ENCODE results near the gene ATP11B.

ATP11B gene

DNA sequence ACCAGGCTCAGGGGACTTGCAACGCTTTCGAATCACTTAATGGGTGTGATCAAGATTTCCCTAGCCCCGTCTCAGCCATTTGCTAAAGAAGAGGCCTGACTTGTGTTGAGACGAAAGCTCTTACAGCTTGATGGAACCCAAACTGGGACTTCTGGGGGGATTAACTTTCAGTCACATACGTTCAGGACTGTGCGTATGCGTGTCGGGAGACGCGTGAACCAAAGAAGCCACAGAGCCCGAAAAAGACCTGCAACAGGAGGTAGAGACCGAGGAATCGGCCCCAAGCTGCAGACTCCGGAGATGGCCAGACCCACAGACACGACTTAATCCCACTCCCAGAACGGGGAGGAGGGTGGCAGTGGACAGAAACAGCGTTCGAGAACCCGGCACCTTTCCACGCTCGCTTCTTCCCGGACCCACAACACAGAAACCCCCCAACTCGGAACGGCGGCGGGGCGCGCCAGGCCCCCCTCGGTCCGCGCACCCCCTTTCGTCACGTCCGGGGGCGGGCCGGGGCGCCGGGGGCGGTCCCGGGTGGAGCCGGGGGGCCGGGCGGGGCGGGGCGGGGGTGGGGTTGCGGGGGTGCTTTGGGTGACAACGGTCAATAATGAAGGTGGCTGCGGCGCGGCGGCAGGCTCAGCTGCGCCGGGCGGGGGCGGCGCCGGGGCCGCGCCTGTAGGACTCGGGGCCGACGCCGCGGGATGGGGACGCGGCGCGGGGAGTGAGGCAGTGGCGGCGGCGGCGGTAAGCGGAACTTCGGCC is at the start of gene ATP11B:
Gene ATP11B, plus strand, starts transcription at position 604 of the 762 bp plus-strand sequence. CDS start 256 bp downstream, outside the sequence.
- peak; percentile 63 to 66 for DNase-seq

DNA sequence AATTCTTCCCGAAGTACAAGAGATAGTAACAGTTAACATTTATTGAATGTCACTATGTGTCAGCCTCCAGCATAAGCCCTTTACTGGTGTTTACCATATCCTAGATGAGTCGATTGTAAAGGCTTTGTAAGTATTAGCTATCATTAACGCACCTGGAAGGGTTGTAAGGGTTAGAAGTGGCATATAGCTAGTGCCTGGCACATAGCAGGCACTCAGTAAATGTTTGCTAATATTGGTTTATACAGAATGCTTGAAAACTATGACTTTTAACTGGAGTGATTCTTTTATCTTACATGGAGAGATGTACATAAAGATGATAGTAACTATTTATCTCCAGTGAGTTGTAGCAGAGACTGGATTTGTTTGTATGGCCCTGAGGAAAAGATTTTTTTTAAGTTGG is 46.3 kb upstream of the ATP11B start:
- no peak for DNase-seq

DNA sequence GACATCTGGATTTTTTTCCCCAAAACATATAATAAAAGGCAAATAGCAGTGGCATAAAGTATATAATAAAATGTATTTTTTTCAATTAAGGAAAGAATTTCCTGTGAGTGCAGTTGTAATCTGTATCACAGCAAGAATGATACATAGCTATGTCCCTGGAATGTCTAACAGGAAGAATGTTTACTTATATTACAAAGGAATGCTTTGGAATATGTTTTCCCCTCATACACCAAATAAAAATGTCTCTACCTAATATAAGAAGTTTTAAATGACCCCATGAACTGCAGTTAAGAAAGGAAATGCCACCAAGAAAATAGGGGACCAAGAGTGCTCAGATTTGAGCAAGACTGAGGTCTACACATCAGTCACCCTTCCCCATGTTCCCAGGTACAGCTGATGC is 38.0 kb upstream of the ATP11B start:
- no peak for DNase-seq

DNA sequence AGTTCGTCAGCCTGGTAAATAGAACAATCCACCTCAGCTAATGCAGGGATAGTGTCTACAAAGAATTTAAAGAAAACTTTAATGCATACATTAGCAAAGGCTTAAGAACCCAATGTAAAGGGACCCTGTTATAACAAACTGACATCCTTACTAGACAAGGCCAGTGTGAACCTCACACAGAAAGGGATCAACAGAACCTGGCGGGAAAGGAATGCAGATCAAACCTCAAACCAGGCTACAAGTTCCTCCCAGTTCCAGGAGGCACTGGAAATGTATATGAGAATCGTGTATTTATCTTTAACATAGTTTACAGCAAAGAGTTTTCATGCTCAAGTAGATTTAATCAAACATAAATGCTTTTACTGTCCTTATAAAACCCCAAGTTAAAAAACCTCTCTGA is 37.6 kb upstream of the ATP11B start:
- DNase-seq, result no peak

DNA sequence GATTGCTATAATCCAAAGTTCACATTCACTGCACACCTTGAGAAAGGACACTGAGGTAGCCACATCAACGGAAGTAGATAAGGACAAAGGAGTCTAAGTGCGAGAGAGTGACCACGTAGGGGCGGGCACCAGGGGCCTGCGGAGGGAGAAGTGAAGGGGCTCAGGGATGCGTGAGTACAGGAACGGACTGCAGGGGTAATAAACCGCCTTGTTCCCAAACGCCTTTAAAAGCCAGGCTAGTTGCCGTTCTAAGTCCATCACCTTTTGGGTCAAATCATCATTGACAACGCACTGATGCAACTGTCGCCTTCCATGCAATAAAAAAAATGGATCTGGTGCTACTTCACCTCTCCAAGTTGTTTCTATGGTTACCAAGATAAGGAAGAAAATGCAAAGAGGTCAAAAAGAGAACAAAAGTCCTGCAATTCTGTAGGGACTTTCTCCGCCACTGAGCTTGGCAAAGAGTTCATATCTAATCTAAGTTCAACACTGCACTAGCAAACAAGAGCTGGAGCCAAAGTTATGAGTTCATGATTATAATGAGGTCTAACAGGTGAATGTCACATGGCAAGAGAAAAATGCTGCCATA is 32.6 kb upstream of the ATP11B start:
- DNase-seq, result no peak

DNA sequence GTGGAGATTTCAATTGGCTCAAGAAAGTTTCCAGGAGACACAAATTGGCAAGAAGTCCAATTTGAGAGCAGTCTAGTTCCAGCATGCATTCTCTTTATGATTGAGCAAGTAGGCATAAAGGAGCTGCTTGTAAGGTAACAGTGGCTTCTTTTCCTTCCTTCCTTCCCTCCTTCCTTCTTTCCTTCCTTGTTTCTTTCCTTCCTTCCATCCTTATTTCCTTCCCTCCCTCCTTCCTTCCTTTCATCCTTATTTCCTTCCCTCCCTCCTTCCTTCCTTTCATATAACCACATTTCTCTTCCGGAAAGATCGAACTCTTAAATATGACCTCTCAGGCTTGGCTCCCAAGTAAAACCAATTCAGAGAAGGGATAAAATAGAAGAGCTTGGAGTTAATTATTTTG is 29.4 kb upstream of the ATP11B start:
- DNase-seq, result no peak

DNA sequence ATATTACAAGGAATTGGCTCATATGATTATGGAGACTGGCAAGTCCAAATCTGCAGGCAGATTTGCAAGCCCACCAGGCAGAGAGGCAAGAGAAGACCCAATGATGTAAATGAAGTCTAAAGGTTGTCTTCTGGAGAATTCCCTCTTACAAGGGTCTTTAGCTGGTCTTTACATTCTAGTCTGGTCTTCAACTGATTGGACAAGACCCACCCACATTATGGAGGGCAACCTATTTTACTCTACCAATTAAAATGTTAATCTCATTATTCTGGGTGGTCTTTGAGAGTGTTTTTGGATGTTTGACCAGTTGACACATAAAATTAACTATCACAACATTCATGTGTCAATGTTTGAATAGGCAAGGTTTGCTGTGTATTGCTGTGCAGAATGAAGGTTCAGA is 28.0 kb upstream of the ATP11B start:
- DNase-seq, result no peak

DNA sequence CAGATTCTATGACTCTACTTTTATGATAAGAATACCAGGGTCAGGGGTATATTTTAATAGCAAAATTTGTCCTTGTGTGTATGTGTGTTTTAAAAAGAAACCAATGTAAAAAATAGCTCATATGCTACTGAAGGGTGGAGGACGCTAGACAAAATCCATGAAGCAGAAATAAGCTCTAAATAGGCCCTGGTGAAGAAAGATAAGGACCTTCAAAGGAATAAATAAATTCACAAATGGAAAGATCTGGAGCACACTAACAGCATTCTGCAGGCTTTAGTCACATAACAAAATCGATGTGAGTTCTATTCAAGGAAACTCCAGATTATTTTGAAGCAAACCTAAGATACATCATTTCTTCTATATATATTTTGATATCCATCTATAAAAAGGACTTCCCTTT is 27.2 kb upstream of the ATP11B start:
- no peak for DNase-seq

DNA sequence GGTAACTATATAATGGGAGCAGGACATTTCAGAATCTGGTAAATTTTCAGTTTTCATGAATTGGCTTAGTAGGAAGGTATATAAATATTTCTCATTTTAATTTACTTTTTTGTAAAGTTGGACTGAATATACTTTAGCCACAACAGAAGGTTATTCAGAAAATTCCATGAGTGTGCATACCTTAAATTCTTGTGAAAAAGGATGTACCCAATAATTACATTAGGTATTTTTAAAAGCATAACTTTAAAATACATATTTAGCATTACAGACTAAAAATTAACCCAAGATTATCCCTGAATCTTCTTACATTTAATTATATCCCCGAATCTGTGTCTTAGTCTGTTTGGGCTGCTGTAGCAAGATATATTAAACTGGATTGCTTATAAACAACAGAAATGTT is 24.9 kb upstream of the ATP11B start:
- DNase-seq, result no peak

DNA sequence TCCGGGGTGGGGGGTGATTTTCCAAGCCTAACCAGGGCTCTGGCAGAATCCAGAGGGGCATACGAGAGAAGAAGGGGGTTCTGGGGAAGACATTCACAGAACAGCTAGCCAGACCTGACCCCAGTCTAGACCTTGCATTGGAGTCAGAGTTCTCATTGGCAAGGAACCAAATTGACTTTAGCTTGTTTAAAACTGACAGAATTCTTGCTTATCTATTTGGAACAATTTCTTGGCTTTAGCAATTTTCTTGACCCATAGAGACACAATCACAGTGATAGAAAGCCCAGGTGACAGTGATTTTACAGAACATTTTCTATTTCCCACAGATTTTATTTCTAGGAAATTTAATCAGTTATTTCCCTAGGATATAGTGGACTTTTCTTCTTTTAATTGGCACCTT is 23.6 kb upstream of the ATP11B start:
- DNase-seq, result no peak

DNA sequence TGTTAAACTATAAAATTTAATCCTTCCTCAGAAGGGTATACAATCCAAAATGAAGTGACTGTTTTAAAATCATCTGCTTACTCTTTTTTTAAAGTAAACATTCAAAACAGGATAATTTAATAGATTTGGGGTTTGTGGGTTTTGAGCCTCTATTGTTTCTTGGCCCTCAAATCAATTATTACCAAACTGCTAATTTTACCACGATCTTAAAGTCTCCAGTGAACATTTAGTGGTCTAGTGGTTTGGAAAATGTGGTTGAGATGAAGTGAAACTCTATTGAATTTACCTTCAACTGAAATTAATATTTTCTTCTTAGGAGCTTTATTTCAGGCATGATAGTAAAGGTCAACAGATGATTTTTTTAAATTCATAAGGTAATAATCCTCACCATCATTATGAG is 11.2 kb upstream of the ATP11B start:
- DNase-seq, result no peak

DNA sequence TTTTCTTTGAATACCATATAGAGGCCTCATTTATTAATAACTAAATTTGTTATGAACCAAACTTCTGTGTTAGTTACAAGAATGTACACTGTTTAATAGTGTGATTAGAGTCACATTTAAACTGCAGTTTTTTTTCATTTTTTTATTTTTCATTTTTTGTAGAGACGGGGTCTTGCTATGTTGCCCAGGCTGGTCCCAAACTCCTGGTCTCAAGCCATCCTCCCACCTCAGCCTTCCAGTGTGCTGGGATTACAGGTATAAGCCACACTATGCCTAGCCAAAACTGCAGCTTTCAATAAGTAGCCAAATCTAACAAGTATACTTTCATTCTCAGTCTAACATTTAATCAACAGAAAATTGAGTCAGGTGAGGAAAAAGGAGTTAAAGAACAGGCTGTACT is 10.2 kb upstream of the ATP11B start:
- no peak for DNase-seq

DNA sequence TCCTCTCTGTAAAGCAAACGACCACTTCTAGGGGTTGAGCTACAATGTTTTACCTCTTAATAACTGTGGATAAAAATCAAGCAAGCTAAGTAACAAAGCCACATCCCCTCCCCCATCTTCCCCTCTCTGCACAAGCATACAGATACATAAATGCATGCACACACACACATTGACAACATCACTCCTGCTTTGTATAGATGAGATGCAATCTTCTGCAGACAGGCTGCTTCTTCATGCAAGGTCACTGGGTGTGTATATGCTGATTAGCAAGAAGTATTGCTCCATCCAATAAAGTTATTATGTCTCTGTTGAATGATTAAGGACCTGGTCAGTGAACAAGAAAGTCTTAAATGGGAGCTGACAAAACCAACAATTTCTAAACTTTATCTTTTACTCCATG is 8.8 kb upstream of the ATP11B start:
- DNase-seq, result no peak

DNA sequence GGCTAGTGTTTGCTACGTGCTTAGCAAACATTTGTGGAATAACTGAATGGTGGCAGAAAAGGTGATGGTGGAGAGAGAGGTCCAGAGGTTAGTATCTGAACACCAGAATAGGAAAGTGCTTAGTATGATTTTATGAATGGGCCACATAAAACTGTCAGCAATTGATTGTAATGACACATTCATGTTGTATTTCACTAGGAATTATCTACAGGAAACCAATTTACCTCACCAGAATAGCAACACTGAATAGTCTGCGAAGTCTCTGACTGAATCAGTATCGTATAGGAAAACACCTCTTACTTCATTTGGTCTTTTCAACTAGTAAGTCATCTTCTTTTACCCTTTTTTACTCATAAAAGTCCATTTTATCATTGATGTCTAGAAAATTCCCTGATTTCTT is 8.2 kb upstream of the ATP11B start:
- no peak for DNase-seq

DNA sequence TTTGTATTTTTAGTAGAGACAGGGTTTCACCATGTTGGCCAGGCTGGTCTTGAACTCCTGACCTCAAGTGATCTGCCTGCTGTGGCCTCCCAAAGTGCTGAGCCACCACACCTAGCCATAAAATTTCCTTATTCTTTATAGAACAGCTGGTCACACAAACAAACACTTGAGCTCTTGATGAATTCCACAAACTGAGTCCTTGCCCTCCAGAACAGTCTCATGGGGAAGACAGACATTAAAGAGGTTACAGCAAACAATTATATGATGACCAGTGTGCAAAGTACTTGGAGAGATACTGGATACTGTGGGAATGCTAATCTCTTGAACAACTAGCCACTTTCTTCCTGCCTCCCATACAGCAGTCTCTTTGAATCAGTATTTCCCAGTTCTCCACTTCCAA is 7.5 kb upstream of the ATP11B start:
- DNase-seq, result no peak

DNA sequence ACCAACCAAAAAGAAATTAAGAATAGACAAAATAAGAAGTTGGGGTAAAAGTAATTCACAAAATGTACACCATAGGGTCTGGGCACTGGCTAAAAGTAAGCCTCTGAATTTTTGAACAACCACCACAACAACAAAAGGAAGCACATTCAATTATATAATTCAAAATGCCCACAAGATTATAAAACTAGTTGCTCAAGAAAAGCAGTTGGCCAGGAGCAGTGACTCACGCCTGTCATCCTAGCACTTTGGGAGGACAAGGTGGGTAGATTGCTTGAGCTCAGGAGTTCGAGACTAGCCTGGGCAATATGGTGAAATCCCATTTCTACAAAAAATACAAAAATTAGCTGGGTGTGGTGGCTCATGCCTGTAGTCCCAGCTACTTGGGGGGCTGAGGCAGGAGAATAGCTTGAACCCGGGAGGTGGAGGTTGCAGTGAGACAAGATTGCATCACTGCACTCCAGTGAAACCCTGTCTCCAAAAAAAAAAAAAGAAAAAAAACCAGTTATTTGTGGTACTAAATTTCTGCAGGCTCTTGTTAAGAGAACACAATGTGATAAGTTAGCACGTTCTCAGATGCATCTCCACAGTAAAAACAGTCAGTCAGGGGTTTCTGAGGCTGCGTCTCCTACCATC is 6.6 kb upstream of the ATP11B start:
- DNase-seq, result no peak

DNA sequence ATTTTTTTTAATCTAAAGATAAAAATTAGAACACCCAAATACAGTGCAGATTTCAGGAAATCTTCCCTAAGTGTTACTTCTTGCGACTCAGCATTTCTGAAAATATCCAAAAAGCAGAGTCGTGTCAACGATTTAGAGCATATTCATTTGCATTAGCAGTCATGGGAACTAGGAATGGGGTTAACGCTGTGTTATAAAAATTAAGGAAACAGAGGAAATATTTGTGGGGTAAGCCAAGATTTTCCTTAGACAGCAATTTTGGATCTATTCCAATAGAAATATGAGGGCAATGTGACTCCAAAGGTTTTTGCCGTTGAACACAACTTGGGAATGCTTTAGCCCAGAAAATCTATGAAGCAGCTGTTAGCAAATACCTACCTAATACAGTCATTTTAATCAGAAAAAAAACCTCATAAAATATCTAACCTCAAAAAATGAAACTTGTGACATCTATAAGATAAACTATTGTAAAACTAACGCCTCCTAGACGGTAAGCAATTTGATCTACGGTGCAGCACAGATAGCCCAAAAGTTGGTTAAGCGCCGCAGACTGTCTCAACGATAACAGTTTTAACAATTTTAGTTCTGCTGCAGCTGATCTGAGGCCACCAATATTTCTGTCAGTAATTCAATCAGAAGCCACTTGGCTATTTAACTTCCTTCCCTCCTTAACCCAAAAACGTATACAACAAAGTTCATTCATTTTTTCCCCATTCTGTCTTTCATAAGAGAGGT is 5.8 kb upstream of the ATP11B start:
- DNase-seq, result no peak

DNA sequence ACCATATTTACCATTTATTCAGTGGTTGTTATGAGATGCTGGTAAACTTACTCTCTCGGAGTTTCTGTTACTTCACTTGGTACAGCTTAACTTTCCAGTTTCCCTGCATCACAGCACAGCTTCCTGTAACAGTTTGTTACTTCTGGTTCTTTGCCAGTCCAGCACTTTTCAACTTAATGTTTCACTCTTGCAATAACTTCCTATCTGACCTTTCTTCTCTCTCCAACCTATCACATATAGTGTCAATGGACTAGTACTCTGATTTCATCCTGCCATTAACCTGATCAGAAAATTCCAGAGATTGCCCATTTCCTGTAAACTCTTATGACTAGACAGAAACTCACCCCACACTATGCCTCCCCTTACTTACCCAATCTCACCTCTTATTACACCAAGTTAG is 3.9 kb upstream of the ATP11B start:
- no peak for DNase-seq

DNA sequence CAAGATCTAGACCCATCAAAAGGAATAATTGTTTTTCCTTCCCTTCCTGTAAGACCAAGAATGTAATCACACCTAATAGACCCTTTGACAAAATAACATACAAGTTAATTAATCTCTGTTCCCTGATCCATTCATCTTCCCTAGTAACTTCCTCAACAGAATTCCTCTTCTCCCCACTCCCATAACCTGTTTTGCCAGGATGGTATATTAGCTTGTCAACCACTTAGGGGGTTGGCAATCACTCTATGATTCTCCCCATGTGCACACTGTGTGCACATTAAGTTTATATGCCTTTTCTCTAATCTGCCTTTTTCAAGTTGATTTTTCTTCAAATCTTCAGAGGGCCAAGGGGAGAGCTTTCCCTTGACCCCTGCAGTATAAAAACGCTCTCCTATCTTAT is 2.7 kb upstream of the ATP11B start:
- DNase-seq, result no peak

DNA sequence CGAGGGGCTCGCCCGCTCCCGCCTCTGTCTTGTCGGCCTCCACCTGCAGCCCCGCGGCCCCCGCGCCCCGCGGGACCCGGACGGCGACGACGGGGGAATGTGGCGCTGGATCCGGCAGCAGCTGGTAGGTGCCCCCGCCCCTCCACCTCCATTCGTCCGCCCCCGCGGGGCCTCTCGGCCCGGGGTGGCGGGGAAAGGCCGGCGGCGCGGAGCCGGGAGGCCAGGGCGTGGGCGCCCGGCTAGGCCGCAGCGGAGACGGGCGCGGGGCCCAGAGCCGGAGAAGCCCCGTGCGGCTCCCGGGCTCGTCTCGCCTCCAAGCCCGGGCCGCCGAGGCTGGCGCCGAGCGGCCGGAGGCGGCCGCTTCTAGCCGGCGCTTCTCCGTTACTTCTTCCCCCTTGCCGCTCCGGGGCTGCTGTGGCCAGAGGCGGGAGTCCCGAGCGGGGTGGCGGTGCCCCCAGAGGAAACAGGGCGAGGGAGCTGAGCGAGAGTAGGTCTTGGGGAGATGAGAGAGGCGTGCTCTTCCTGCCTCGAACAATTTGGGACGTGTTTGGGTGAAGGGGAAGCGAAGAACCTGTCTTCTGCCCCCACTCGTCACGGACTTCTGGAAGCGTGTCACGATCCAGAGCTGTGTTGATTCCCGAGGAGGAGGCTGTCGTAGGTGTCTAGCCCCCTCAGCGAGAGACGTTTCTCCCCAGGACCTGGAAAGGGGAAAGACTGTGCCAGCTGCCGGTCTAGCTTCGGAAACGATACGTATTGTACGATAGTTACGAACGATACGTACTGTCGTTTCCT is 555 bp downstream of the ATP11B start:
- DNase-seq, result peak; percentile 32 to 51

DNA sequence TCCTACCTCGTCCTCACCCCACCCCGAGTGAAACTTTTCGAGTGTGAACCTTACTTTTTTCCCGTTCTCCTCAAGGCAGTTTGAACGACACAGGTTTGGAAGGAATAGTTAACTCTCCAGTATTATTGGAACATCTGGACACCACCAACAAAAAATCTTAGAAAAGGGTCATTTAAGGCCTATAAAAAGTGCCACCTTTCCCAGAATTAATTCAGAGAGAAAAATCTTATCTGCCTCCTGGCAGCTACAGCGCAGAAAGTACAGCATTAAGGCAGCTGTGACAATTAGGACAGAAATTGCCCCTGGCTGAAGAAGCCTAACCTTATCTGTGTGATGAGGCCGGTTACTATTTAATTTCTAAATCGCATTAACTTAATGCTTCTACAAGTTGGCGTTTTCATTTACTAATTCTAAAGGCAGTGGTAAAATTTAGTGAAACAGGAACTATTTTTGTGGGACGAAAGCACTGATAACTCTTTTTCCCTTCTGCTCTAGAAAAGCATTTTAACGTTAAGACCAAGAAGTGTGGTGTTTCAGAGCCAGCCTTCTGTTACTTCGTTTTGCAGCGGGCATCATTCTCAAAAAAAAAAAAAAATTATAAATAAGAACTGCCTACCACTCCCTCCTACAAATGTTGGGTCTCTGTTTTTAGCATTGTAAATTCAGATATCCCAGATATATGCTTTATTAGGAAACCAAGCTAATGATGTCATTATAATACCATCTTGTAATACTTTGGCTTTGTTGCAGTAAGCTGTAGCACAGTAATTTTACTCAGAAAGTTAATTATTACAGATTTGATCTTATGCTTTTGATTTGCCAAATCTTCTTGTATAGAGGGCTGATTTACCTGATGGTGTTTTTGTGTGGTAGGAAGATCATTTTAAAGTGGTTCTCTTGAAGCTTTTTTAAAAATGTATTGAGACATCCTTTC is 1.4 kb downstream of the ATP11B start:
- DNase-seq, result no peak

DNA sequence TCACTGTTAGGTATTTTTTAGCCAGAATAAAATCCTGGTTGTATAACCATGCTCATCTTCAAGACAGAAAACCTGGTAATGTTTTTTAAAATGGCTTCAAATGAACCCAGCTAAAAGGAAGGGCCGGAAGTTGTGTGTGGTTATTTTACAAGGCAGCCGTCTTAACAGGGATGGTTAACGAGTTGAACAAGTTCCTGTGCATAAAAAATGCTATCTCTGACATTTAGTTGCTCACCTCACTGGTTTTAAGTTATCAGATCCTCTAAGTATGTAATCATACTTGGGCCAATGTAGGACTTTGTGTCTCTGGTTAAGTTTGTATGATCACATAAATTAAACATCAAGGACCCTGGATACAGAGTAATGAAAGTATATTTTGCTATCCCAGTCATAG is 2.1 kb downstream of the ATP11B start:
- DNase-seq, result peak in 1 of 2 experiments; percentile 2
